IPS-NIHi11 (cell line): ENCODE data around the gene ZNF554.

Experiments used
- DNase-seq: peaks from one replicate; pipeline ENCODE4 v3.0.0; 2012; ENCODE audit warnings: mixed read lengths, low spot score

Gene ZNF554

GRCh38 chr19:2827840-2828489 is 8.3 kb downstream of the ZNF554 start:
- no peak for DNase-seq

GRCh38 chr19:2834294-2834871 is 14.7 kb downstream of the ZNF554 start:
- no peak for DNase-seq

- DNase-seq = no peak
Measured at GRCh38 chr19:2837430-2837829, 17.8 kb downstream of the ZNF554 start.

- peak; percentile 99 for DNase-seq
Measured at GRCh38 chr19:2840794-2841791, 21.4 kb downstream of the ZNF554 start, which contains the start of gene ZNF555. ZNF555 (plus strand) TSS chr19:2841475; CDS start chr19:2841573, 98 bp downstream.

- DNase-seq = peak; percentile 55
Measured at GRCh38 chr19:2841855-2842574, 22.3 kb downstream of the ZNF554 start.

- DNase-seq = no peak
Measured at GRCh38 chr19:2845107-2845506, 25.4 kb downstream of the ZNF554 start.

GRCh38 chr19:2846180-2846894 is 26.7 kb downstream of the ZNF554 start:
- DNase-seq = no peak

- DNase-seq = no peak
Measured at GRCh38 chr19:2847507-2847906, 27.8 kb downstream of the ZNF554 start.

- no peak for DNase-seq
Measured at GRCh38 chr19:2848616-2849015, 28.9 kb downstream of the ZNF554 start.

GRCh38 chr19:2850256-2850925 is 30.7 kb downstream of the ZNF554 start:
- DNase-seq = no peak

GRCh38 chr19:2852598-2852997 is 32.9 kb downstream of the ZNF554 start:
- no peak for DNase-seq

GRCh38 chr19:2853015-2853606 is 33.4 kb downstream of the ZNF554 start:
- no peak for DNase-seq

GRCh38 chr19:2854849-2855248 is 35.2 kb downstream of the ZNF554 start:
- DNase-seq = no peak

- DNase-seq = no peak
Measured at GRCh38 chr19:2856457-2857050, 36.9 kb downstream of the ZNF554 start.

GRCh38 chr19:2858864-2859263 is 39.2 kb downstream of the ZNF554 start:
- no peak for DNase-seq

GRCh38 chr19:2863816-2864215 is 44.1 kb downstream of the ZNF554 start:
- no peak for DNase-seq

GRCh38 chr19:2865334-2866100 is 45.8 kb downstream of the ZNF554 start:
- no peak for DNase-seq

GRCh38 chr19:2866495-2867024 is 46.9 kb downstream of the ZNF554 start:
- DNase-seq = no peak
